ENCODE results near the gene ITPKB.
A peak's percentile ranks its signal among the peaks of the same experiment; 100 is the strongest.

Gene ITPKB

GRCh38 chr1:226682871-226683814, 55.9 kb downstream of the ITPKB start:
- no peak for DNase-seq

- peak in 1 of 2 experiments; percentile 70 for DNase-seq
These were observed 57.2 kb downstream of the ITPKB start for GRCh38 chr1:226681652-226682493.

GRCh38 chr1:226680653-226681052, 58.4 kb downstream of the ITPKB start:
- no peak for DNase-seq

GRCh38 chr1:226679853-226680516, 59.1 kb downstream of the ITPKB start:
- peak in 1 of 2 experiments; percentile 41 for DNase-seq

GRCh38 chr1:226679262-226679661, 59.8 kb downstream of the ITPKB start:
- no peak for DNase-seq

- no peak for DNase-seq
These were observed 60.4 kb downstream of the ITPKB start for GRCh38 chr1:226678701-226679100.

GRCh38 chr1:226678251-226678650, 60.8 kb downstream of the ITPKB start:
- no peak for DNase-seq

GRCh38 chr1:226677027-226678020, 61.8 kb downstream of the ITPKB start:
- DNase-seq = no peak

GRCh38 chr1:226676381-226676780, 62.7 kb downstream of the ITPKB start:
- DNase-seq = no peak

GRCh38 chr1:226675715-226676357, 63.2 kb downstream of the ITPKB start:
- no peak for DNase-seq

- no peak for DNase-seq
These were observed 64.0 kb downstream of the ITPKB start for GRCh38 chr1:226674892-226675714.

GRCh38 chr1:226672339-226672762, 66.7 kb downstream of the ITPKB start:
- no peak for DNase-seq

- DNase-seq = no peak
These were observed 67.8 kb downstream of the ITPKB start for GRCh38 chr1:226671277-226671676.

GRCh38 chr1:226670073-226670472, 69.0 kb downstream of the ITPKB start:
- DNase-seq = no peak

- no peak for DNase-seq
These were observed 70.9 kb downstream of the ITPKB start for GRCh38 chr1:226668173-226668560.

GRCh38 chr1:226666692-226667091, 72.4 kb downstream of the ITPKB start:
- DNase-seq = no peak

- peak in 1 of 2 experiments; percentile 16 for DNase-seq
These were observed 72.9 kb downstream of the ITPKB start for GRCh38 chr1:226666164-226666506.

- no peak for DNase-seq
These were observed 73.4 kb downstream of the ITPKB start for GRCh38 chr1:226665505-226666163.

GRCh38 chr1:226664413-226665101, 74.5 kb downstream of the ITPKB start:
- DNase-seq = peak in 1 of 2 experiments; percentile 58
